Esophagus muscularis mucosa (tissue), 4 donors: ENCODE data around the gene CORO6. TPM values are rescaled to one million over a fixed set of nuclear protein-coding genes. Genes with fewer than 3 reads are reported as not detected.

Experiments
- DNase-seq: peaks from one replicate; pipeline ENCODE4 v3.0.0-alpha.2; 2017; ENCODE audit errors: extremely low spot score
- H3K27ac ChIP-seq, 4 donors: fragments of 200-600 bp; sonication (generic); replicated peaks in 1 of 4; 1 replicate in 3 of 4; 2 replicates in 1 of 4; pipeline ENCODE4 v1.5.1; 2016 to 2019; ENCODE audit warnings: mild to moderate bottlenecking in 1 of 4
- H3K27me3 ChIP-seq, 4 donors: fragments of 200-600 bp; sonication (generic); one replicate each; pipeline versions ENCODE4 v1.5.1 to v1.6.0; 2016 to 2019
- H3K36me3 ChIP-seq, 4 donors: fragments of 200-600 bp; sonication (generic); one replicate each; pipeline ENCODE4 v1.5.1; 2016 to 2019
- H3K4me1 ChIP-seq, 4 donors: fragments of 200-600 bp; sonication (generic); one replicate each; pipeline ENCODE4 v1.5.1; 2016 to 2019
- H3K4me3 ChIP-seq, 4 donors: fragments of 200-600 bp; sonication (generic); 1 replicate in 2 of 4; 2 replicates in 2 of 4; pipeline ENCODE4 v1.5.1; 2016 to 2019; ENCODE audit warnings: mild to moderate bottlenecking in 4 of 4, moderate library complexity in 1 of 4
- H3K9me3 ChIP-seq, 4 donors: fragments of 200-600 bp; sonication (generic); 1 replicate in 3 of 4; 2 replicates in 1 of 4; pipeline ENCODE4 v1.5.1; 2016 to 2019
- CTCF ChIP-seq, 3 experiments: fragments of 200-600 bp in 2 of 3; fragments of 450-650 bp in 1 of 3; sonication (generic) in 2 of 3; IDR thresholded peaks; one replicate each; pipeline ENCODE4 v1.5.1; 2017 to 2019; ENCODE audit warnings: antibody characterized with exemption in 3 of 3, mild to moderate bottlenecking in 2 of 3, moderate library complexity in 1 of 3
- EP300 ChIP-seq: sonication (generic); formaldehyde crosslinking; IDR thresholded peaks from one replicate; pipeline ENCODE4 v1.6.1; 2017; ENCODE audit warnings: antibody characterized with exemption
- POLR2A ChIP-seq: fragments of 450-650 bp; IDR thresholded peaks from one replicate; pipeline ENCODE4 v1.6.1; 2017; ENCODE audit warnings: antibody characterized with exemption, moderate library complexity, mild to moderate bottlenecking, low read depth
- POLR2AphosphoS5 ChIP-seq, 2 donors: sonication (generic); formaldehyde crosslinking; IDR thresholded peaks; one replicate each; pipeline ENCODE4 v1.6.1; 2017; ENCODE audit warnings: antibody characterized with exemption in 2 of 2
- WGBS: methylation state at CpG from one replicate; pipeline ENCODE4 v1.1.5; 2018; 5-methylcytosine and 5-hydroxymethylcytosine counted together
- intact Hi-C: fragments of 100-400 bp; cut with DNase I; formaldehyde crosslinking; loops from one replicate; pipeline ENCODE4 v1.15.1; 2023
- total RNA-seq, 4 donors: library from RNA; depleted of rRNA; stranded (reverse); fragments of >200 nt; gene quantifications; one replicate each; pipeline versions ENCODE4 v1.1.0 to v1.2.1, GENCODE V29; 2016

The CORO6 gene
- total RNA-seq, 4 donors from 2014 or later: 43.7 to 67.7 (median 46.9) TPM

GRCh38 chr17:29615492-29616299, 7.0 kb downstream of the CORO6 start:
- DNase-seq: peak; percentile 96
- peak overlapping the region; percentile 48 to 55 (median 50) for H3K4me3 ChIP-seq
- no peaks in the 10 kb centered on the region for H3K36me3 ChIP-seq
- peak overlapping the region; percentile 32 to 72 (median 66) for H3K27ac ChIP-seq
- TF ChIP-seq CTCF (IDR thresholded peaks at IDR 0.05) (no peak), POLR2AphosphoS5 (IDR thresholded peaks at IDR 0.05) (peak; percentile 79 to 86)
- H3K9me3 ChIP-seq: no peaks in the 10 kb centered on the region
- H3K27me3 ChIP-seq: peaks cover 0 to 6% (median 0%) of the 10 kb centered on the region in 4 donors
- intact Hi-C loops: loop anchor here (5.0 to 10.0 kb wide), 2 partner anchors 33 to 159 kb away; no protein-coding TSS in a partner anchor
- peaks cover 81 to 83% (median 81%) of the 10 kb centered on the region in 4 donors for H3K4me1 ChIP-seq
- 17% methylated on average over 15 of the region's 74 CpGs for WGBS

GRCh38 chr17:29615048-29615385, 7.7 kb downstream of the CORO6 start:
- 35% methylated on average over 15 of the region's 15 CpGs for WGBS
- no peak for DNase-seq
- Histone ChIP-seq H3K4me1 (peaks cover 74 to 76% (median 75%) of the 10 kb centered on the region in 4 donors), H3K4me3 (peak overlapping the region; percentile 48 to 55 (median 50)), H3K36me3 (no peaks in the 10 kb centered on the region), H3K9me3 (no peaks in the 10 kb centered on the region), H3K27ac (peak overlapping the region; percentile 32 to 72 (median 66)), H3K27me3 (peaks cover 0 to 6% (median 0%) of the 10 kb centered on the region in 4 donors)
- TF ChIP-seq POLR2AphosphoS5 (IDR thresholded peaks at IDR 0.05) (no peak), POLR2A (no peak)
- intact Hi-C loops: loop anchor here (5.0 to 10.0 kb wide), 2 partner anchors 33 to 160 kb away; no protein-coding TSS in a partner anchor

GRCh38 chr17:29614349-29615047, 8.2 kb downstream of the CORO6 start:
- peak overlapping the region in 2 of 4 donors; percentile 32 to 72 for H3K27ac ChIP-seq
- peak overlapping the region in 3 of 4 donors; percentile 48 to 55 (median 49) for H3K4me3 ChIP-seq
- H3K27me3 ChIP-seq: peaks cover 0 to 6% (median 0%) of the 10 kb centered on the region in 4 donors
- no peak for TF ChIP-seq POLR2A
- no peak for DNase-seq
- intact Hi-C loops: loop anchor here (5.0 to 10.0 kb wide), 2 partner anchors 32 to 160 kb away; no protein-coding TSS in a partner anchor
- H3K9me3 ChIP-seq: no peaks in the 10 kb centered on the region
- H3K4me1 ChIP-seq: peaks cover 69 to 71% (median 69%) of the 10 kb centered on the region in 4 donors
- 74% methylated on average over 13 of the region's 16 CpGs for WGBS
- H3K36me3 ChIP-seq: no peaks in the 10 kb centered on the region

GRCh38 chr17:29613856-29614255, 8.9 kb downstream of the CORO6 start:
- H3K36me3 ChIP-seq: no peaks in the 10 kb centered on the region
- 35% methylated on average over 11 of the region's 13 CpGs for WGBS
- peaks cover 62 to 64% (median 63%) of the 10 kb centered on the region in 4 donors for H3K4me1 ChIP-seq
- TF ChIP-seq POLR2A (no peak), EP300 (no peak), POLR2AphosphoS5 (IDR thresholded peaks at IDR 0.05) (no peak), CTCF (IDR thresholded peaks at IDR 0.05) (no peak)
- H3K27ac ChIP-seq: peak overlapping the region in 3 of 4 donors; percentile 42 to 70 (median 51)
- intact Hi-C loops: loop anchor here (10.0 kb wide), 1 partner anchor 161 kb away; no protein-coding TSS in a partner anchor
- peak overlapping the region; percentile 42 to 57 (median 45) for H3K4me3 ChIP-seq
- no peak for DNase-seq
- H3K9me3 ChIP-seq: no peaks in the 10 kb centered on the region
- peaks cover 0 to under 1% (median 0%) of the 10 kb centered on the region in 4 donors for H3K27me3 ChIP-seq

- no peaks in the 10 kb centered on the region for H3K36me3 ChIP-seq
- no peaks in the 10 kb centered on the region for H3K27me3 ChIP-seq
- intact Hi-C loops: loop anchor here (10.0 kb wide), 1 partner anchor 161 kb away; no protein-coding TSS in a partner anchor
- H3K4me1 ChIP-seq: peaks cover 58 to 60% (median 58%) of the 10 kb centered on the region in 4 donors
- peak; percentile 99 for DNase-seq
- H3K4me3 ChIP-seq: peak overlapping the region; percentile 42 to 57 (median 45)
- TF ChIP-seq POLR2AphosphoS5 (IDR thresholded peaks at IDR 0.05) (peak; percentile 74 to 82), POLR2A (no peak), CTCF (IDR thresholded peaks at IDR 0.05) (peak; percentile 87 to 93 (median 91))
- no peaks in the 10 kb centered on the region for H3K9me3 ChIP-seq
- no CpG with 5 or more reads among the region's 50 CpGs for WGBS
- H3K27ac ChIP-seq: peak overlapping the region; percentile 42 to 70 (median 56)
Observed at GRCh38 chr17:29613352-29613837, 9.3 kb downstream of the CORO6 start.
